Astrocyte of the hippocampus (primary cell): Measurements from ENCODE around the gene MID2.
"Not testable (repeated sequence)": the region's sequence is repeated elsewhere in the genome, so short reads cannot be mapped to it uniquely, and the experiment has no call there.

ENCODE experiments used
- DNase-seq: peaks from one replicate; pipeline ENCODE4 v3.0.0; 2011; ENCODE audit warnings: low read depth, low spot score

The MID2 gene

GRCh38 chrX:107940095-107940494, 114.4 kb downstream of the MID2 start:
- DNase-seq, result no peak

GRCh38 chrX:107955337-107955736, 129.7 kb downstream of the MID2 start:
- DNase-seq, result not testable (repeated sequence)

DNA sequence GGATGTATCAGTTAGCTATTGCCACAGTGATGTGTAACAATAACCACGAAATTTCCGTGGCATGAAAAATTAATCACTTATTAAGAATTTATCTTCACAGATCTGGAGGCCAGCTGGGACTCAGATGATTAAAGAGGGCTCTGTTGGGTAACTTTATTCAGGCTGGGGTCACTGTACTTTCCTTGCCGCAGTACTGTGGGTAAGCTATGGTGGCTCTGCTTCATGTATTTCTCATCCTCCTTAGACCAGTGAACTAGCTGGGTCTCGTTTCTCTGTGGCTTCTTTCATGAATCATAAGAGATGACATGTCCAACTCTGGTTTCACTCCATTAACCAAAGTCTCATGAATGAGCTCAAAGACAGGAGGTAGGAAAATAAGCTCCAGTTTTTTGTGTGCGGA, 143.0 kb downstream of the MID2 start:
- DNase-seq, result no peak

- peak; percentile 15 for DNase-seq
Measured at GRCh38 chrX:107970073-107970472, 144.4 kb downstream of the MID2 start.

- no peak for DNase-seq
Measured at GRCh38 chrX:107971636-107972035, 146.0 kb downstream of the MID2 start.
